GM23338 (cell line): ENCODE results near the gene CD300A. TPM values are rescaled to one million over a fixed set of nuclear protein-coding genes. Genes with fewer than 3 reads are reported as not detected.

Experiments used
- ATAC-seq: fragments of 200-7000 bp; cut with Tn5 transposase; 3 replicates; pipeline ENCODE4 v1.9.1; 2020
- DNase-seq: peaks from one replicate; pipeline ENCODE4 v3.0.0-alpha.2; 2015; ENCODE audit warnings: low spot score
- H2AFZ ChIP-seq: fragments of 200-600 bp; sonication (generic); 2 replicates; pipeline ENCODE4 v1.8.0; 2016; ENCODE audit warnings: antibody characterized with exemption, mild to moderate bottlenecking, moderate library complexity
- H3F3A ChIP-seq: fragments of 200-600 bp; sonication (generic); replicated peaks from 2 replicates; pipeline ENCODE4 v1.8.0; 2017; ENCODE audit warnings: antibody characterized with exemption, mixed run types, low read depth
- H3K27ac ChIP-seq: fragments of 200-600 bp; sonication (generic); 2 replicates; pipeline ENCODE4 v1.6.1; 2016; ENCODE audit warnings: low read depth
- H3K27me3 ChIP-seq: fragments of 200-600 bp; sonication (generic); 2 replicates; pipeline ENCODE4 v1.8.0; 2016; ENCODE audit warnings: mild to moderate bottlenecking, mixed run types, moderate library complexity; ENCODE audit not compliant: insufficient read depth
- H3K36me3 ChIP-seq: fragments of 200-600 bp; sonication (generic); 2 replicates; pipeline ENCODE4 v1.8.0; 2016; ENCODE audit warnings: mild to moderate bottlenecking; ENCODE audit not compliant: insufficient read depth
- H3K4me1 ChIP-seq: fragments of 200-600 bp; sonication (generic); 2 replicates; pipeline ENCODE4 v1.8.0; 2016; ENCODE audit warnings: mild to moderate bottlenecking, moderate library complexity; ENCODE audit not compliant: insufficient read depth
- H3K4me2 ChIP-seq: fragments of 200-600 bp; sonication (generic); 2 replicates; pipeline ENCODE4 v1.7.1; 2017; ENCODE audit warnings: mixed run types
- H3K4me3 ChIP-seq: fragments of 200-600 bp; sonication (generic); 2 replicates; pipeline ENCODE4 v1.6.1; 2016; ENCODE audit warnings: mixed run types
- H3K79me2 ChIP-seq: fragments of 200-600 bp; sonication (generic); replicated peaks from 2 replicates; pipeline ENCODE4 v1.8.0; 2017; ENCODE audit warnings: mild to moderate bottlenecking; ENCODE audit not compliant: insufficient read depth
- H3K9me2 ChIP-seq: fragments of 200-600 bp; sonication (generic); 2 replicates; pipeline ENCODE4 v1.8.0; 2017; ENCODE audit not compliant: insufficient read depth
- H4K20me1 ChIP-seq: fragments of 200-600 bp; sonication (generic); replicated peaks from 2 replicates; pipeline ENCODE4 v1.8.0; 2017; ENCODE audit warnings: mild to moderate bottlenecking; ENCODE audit not compliant: insufficient read depth
- H3K27ac Mint-ChIP-seq: 2 replicates; pipeline ENCODE4 v1.8.0; 2020; ENCODE audit warnings: inconsistent platforms, mild to moderate bottlenecking, moderate library complexity, mixed read lengths
- H3K27me3 Mint-ChIP-seq: 3 replicates; pipeline ENCODE4 v1.8.0; 2022; ENCODE audit warnings: low read depth, mild to moderate bottlenecking, moderate library complexity, mixed read lengths, inconsistent platforms; ENCODE audit not compliant: insufficient read depth, poor library complexity
- H3K36me3 Mint-ChIP-seq: 3 replicates; pipeline ENCODE4 v1.8.0; 2021; ENCODE audit warnings: low read depth, mild to moderate bottlenecking, inconsistent platforms, moderate library complexity, mixed read lengths
- H3K4me1 Mint-ChIP-seq: 3 replicates; pipeline ENCODE4 v1.8.0; 2020; ENCODE audit warnings: mild to moderate bottlenecking, inconsistent platforms, mixed read lengths
- H3K4me3 Mint-ChIP-seq: 3 replicates; pipeline ENCODE4 v1.8.0; 2021; ENCODE audit warnings: moderate library complexity, mild to moderate bottlenecking, inconsistent platforms, mixed read lengths
- H3K9me3 Mint-ChIP-seq: 3 replicates; pipeline ENCODE4 v1.8.0; 2020; ENCODE audit warnings: moderate library complexity, mild to moderate bottlenecking, inconsistent platforms, mixed read lengths
- CREB1 ChIP-seq: fragments of 250-450 bp; sonication (Bioruptor Pico); IDR thresholded peaks from 2 replicates; pipeline ENCODE4 v1.5.0; 2020; ENCODE audit warnings: low read depth, mild to moderate bottlenecking, moderate library complexity
- ETS1 ChIP-seq: IDR thresholded peaks from 2 replicates; pipeline ENCODE4 v1.6.1; 2016; ENCODE audit warnings: antibody characterized with exemption
- EZH2 ChIP-seq: fragments of 200-600 bp; sonication (generic); IDR thresholded peaks from one replicate; pipeline ENCODE4 v1.8.0; 2017; ENCODE audit warnings: antibody characterized with exemption, mild to moderate bottlenecking, low read depth; ENCODE audit not compliant: unreplicated experiment
- EZH2phosphoT487 ChIP-seq: fragments of 200-600 bp; sonication (generic); IDR thresholded peaks from one replicate; pipeline ENCODE4 v1.8.1; 2018; ENCODE audit warnings: antibody characterized with exemption; ENCODE audit not compliant: unreplicated experiment
- JUNB ChIP-seq: IDR thresholded peaks from one replicate; pipeline ENCODE4 v1.6.1; 2016; ENCODE audit warnings: antibody characterized with exemption; ENCODE audit not compliant: unreplicated experiment
- NANOG ChIP-seq: IDR thresholded peaks from 2 replicates; pipeline ENCODE4 v1.6.1; 2016; ENCODE audit warnings: antibody characterized with exemption, borderline replicate concordance
- POLR2AphosphoS5 ChIP-seq: IDR thresholded peaks from 2 replicates; pipeline ENCODE4 v1.6.1; 2016; ENCODE audit warnings: antibody characterized with exemption, low read depth
- STAT1 ChIP-seq: IDR thresholded peaks from one replicate; pipeline ENCODE4 v1.6.1; 2016; ENCODE audit warnings: antibody characterized with exemption; ENCODE audit not compliant: unreplicated experiment
- ZNF114 ChIP-seq: fragments of 250-450 bp; sonication (Bioruptor Pico); IDR thresholded peaks from 2 replicates; pipeline ENCODE4 v1.5.0; 2020; ENCODE audit warnings: mild to moderate bottlenecking, moderate library complexity
- ZNF331 ChIP-seq: fragments of 250-450 bp; sonication (Bioruptor Pico); IDR thresholded peaks from 2 replicates; pipeline ENCODE4 v1.5.0; 2020; ENCODE audit warnings: low read depth, mild to moderate bottlenecking, moderate library complexity
- ZNF462 ChIP-seq: fragments of 250-450 bp; sonication (Bioruptor Pico); IDR thresholded peaks from 2 replicates; pipeline ENCODE4 v1.5.0; 2020; ENCODE audit warnings: mild to moderate bottlenecking, moderate library complexity
- polyA plus RNA-seq: library from polyadenylated mRNA; unstranded; fragments of >200 nt; fragmentation: Nextera tagmentation; extraction: Ambion mirVana; gene quantifications from 2 replicates; pipeline ENCODE4 v1.2.1, GENCODE V29; 2016
- total RNA-seq: library from RNA; depleted of rRNA; stranded (reverse); fragments of >200 nt; shearing (Covaris generic); gene quantifications from 2 replicates; pipeline ENCODE4 v1.2.3, GENCODE V29; 2014
- TF ChIP-seq, protein P1 (sequence below), 2 experiments: fragments of 200-600 bp in 1 of 2; sonication (generic) in 1 of 2; conservative IDR thresholded peaks; 2 replicates each; pipeline versions ENCODE4 v1.5.1 to v1.6.1; 2016 to 2017; ENCODE audit warnings: antibody characterized with exemption in 2 of 2, low read depth in 2 of 2, mild to moderate bottlenecking in 2 of 2, moderate library complexity in 1 of 2
- TF ChIP-seq, protein P2 (sequence below): IDR thresholded peaks from one replicate; pipeline ENCODE4 v1.6.1; 2018; ENCODE audit warnings: antibody characterized with exemption; ENCODE audit not compliant: unreplicated experiment

The CD300A gene
- total and polyA plus RNA-seq, 2 experiments from 2014 or later: 0.37 to 0.45 TPM

GRCh38 chr17:74481621-74482020, 15.2 kb downstream of the CD300A start:
- no peak for ATAC-seq
- Histone ChIP-seq H3K27ac (no peak overlapping the region), H3K36me3 (no peaks in the 10 kb centered on the region), H4K20me1 (no peaks in the 10 kb centered on the region), H3K27me3 (no peaks in the 10 kb centered on the region), H3K4me2 (no peak overlapping the region), H3K4me3 (no peak overlapping the region), H3F3A (no peaks in the 10 kb centered on the region), H3K9me2 (no peaks in the 10 kb centered on the region), H3K4me1 (no peaks in the 10 kb centered on the region), H3K79me2 (no peaks in the 10 kb centered on the region), H2AFZ (no peak overlapping the region)
- no peak for TF ChIP-seq EZH2
- TF ChIP-seq JUNB: no peak
- TF ChIP-seq STAT1: no peak
- no peak for TF ChIP-seq POLR2AphosphoS5
- TF ChIP-seq, protein P1, sequence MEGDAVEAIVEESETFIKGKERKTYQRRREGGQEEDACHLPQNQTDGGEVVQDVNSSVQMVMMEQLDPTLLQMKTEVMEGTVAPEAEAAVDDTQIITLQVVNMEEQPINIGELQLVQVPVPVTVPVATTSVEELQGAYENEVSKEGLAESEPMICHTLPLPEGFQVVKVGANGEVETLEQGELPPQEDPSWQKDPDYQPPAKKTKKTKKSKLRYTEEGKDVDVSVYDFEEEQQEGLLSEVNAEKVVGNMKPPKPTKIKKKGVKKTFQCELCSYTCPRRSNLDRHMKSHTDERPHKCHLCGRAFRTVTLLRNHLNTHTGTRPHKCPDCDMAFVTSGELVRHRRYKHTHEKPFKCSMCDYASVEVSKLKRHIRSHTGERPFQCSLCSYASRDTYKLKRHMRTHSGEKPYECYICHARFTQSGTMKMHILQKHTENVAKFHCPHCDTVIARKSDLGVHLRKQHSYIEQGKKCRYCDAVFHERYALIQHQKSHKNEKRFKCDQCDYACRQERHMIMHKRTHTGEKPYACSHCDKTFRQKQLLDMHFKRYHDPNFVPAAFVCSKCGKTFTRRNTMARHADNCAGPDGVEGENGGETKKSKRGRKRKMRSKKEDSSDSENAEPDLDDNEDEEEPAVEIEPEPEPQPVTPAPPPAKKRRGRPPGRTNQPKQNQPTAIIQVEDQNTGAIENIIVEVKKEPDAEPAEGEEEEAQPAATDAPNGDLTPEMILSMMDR (conservative IDR thresholded peaks at IDR 0.05; ENCODE audit: low read depth in 2 of 2): no peak
- TF ChIP-seq EZH2phosphoT487: no peak
- no peak for TF ChIP-seq ZNF462 (CRISPR knock-in tag)
- no peak for TF ChIP-seq ZNF114
- no peak for TF ChIP-seq ETS1
- no peak for TF ChIP-seq ZNF331
- TF ChIP-seq CREB1 (CRISPR knock-in tag): no peak
- TF ChIP-seq NANOG: no peak
- TF ChIP-seq, protein P2, sequence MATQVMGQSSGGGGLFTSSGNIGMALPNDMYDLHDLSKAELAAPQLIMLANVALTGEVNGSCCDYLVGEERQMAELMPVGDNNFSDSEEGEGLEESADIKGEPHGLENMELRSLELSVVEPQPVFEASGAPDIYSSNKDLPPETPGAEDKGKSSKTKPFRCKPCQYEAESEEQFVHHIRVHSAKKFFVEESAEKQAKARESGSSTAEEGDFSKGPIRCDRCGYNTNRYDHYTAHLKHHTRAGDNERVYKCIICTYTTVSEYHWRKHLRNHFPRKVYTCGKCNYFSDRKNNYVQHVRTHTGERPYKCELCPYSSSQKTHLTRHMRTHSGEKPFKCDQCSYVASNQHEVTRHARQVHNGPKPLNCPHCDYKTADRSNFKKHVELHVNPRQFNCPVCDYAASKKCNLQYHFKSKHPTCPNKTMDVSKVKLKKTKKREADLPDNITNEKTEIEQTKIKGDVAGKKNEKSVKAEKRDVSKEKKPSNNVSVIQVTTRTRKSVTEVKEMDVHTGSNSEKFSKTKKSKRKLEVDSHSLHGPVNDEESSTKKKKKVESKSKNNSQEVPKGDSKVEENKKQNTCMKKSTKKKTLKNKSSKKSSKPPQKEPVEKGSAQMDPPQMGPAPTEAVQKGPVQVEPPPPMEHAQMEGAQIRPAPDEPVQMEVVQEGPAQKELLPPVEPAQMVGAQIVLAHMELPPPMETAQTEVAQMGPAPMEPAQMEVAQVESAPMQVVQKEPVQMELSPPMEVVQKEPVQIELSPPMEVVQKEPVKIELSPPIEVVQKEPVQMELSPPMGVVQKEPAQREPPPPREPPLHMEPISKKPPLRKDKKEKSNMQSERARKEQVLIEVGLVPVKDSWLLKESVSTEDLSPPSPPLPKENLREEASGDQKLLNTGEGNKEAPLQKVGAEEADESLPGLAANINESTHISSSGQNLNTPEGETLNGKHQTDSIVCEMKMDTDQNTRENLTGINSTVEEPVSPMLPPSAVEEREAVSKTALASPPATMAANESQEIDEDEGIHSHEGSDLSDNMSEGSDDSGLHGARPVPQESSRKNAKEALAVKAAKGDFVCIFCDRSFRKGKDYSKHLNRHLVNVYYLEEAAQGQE: no peak
- Mint-ChIP-seq H3K4me3 (no peak overlapping the region), H3K27ac (no peak overlapping the region; the same call in 1 of the 2 replicates), H3K4me1 (no peaks in the 10 kb centered on the region), H3K36me3 (0 out of 3 replicates have a peak, but pooled peaks cover under 1% of the 10 kb centered on the region), H3K27me3 (peaks cover 3% of the 10 kb centered on the region), H3K9me3 (peaks cover 2% of the 10 kb centered on the region)
- no peak for DNase-seq
